ENCODE results near the gene PHF2. TPM values are rescaled to one million over a fixed set of nuclear protein-coding genes. Genes with fewer than 3 reads are reported as not detected.

The PHF2 gene
- total and polyA plus RNA-seq, 2 donors (not counting 1 experiment from before 2014, with no cell fraction given): 11.0 to 28.8 TPM

GRCh38 chr9:93645149-93645889, 68.9 kb downstream of the PHF2 start:
- DNase-seq: no peak
- H3K27me3 ChIP-seq (replicated peaks in 1 of 4; ENCODE audit: control extremely low read depth in 1 of 4, control insufficient read depth in 3 of 4, insufficient read depth in 4 of 4, low read length in 3 of 4): no peaks in the 10 kb centered on the region
- no peak for ATAC-seq (ENCODE audit: low read depth)
- H3K79me2 ChIP-seq (ENCODE audit: control insufficient read depth, insufficient read depth, low read length): peaks cover 3% of the 10 kb centered on the region
- intact Hi-C loops (cut with micrococcal nuclease): no loop called here
- no peak overlapping the region for H3K4me2 ChIP-seq (replicated peaks; ENCODE audit: low read depth, low read length, poor library complexity, severe bottlenecking)
- POLR2A ChIA-PET: no interaction called here
- no peak overlapping the region for H2AFZ ChIP-seq (ENCODE audit: insufficient read depth, low read depth, low read length, poor library complexity, severe bottlenecking)
- H3K27ac Mint-ChIP-seq: no peak overlapping the region
- no peaks in the 10 kb centered on the region for H3K9me3 Mint-ChIP-seq (ENCODE audit: insufficient read depth)
- H3K4me1 ChIP-seq (ENCODE audit: control insufficient read depth in 2 of 2, insufficient read depth in 2 of 2, low read length in 2 of 2): no peaks in the 10 kb centered on the region
- CTCF ChIA-PET: no interaction called here
- no peak overlapping the region for H3K27ac ChIP-seq (ENCODE audit: low read length in 2 of 2)
- no peaks in the 10 kb centered on the region for H3K9me3 ChIP-seq (ENCODE audit: control extremely low read depth in 1 of 3, control insufficient read depth in 2 of 3, insufficient read depth in 1 of 3, low read length in 2 of 3)
- H3K4me3 Mint-ChIP-seq: no peak overlapping the region
- H3K4me1 Mint-ChIP-seq: no peaks in the 10 kb centered on the region
- 94% methylated on average over 28 of the region's 28 CpGs for WGBS (ENCODE audit: insufficient coverage)
- H3K9ac ChIP-seq (ENCODE audit: low read length): no peak overlapping the region
- TF ChIP-seq EZH2 (IDR thresholded peaks at IDR 0.05; ENCODE audit: borderline replicate concordance, insufficient read depth, low read depth, low read length, poor library complexity, severe bottlenecking) (no peak), CTCF (IDR thresholded peaks at IDR 0.05) (no peak)
- H3K27me3 Mint-ChIP-seq: no peaks in the 10 kb centered on the region
- no peak overlapping the region for H3K4me3 ChIP-seq (ENCODE audit: control extremely low read depth in 1 of 5, extremely low read depth in 1 of 5, insufficient read depth in 1 of 5, low read depth in 2 of 5, low read length in 4 of 5)
- no peaks in the 10 kb centered on the region for H4K20me1 ChIP-seq (ENCODE audit: control insufficient read depth, insufficient read depth, low read length, poor library complexity, severe bottlenecking)
- peaks cover 0 to 47% of the 10 kb centered on the region in 2 experiments for H3K36me3 ChIP-seq (replicated peaks in 1 of 2; ENCODE audit: control extremely low read depth in 1 of 2, control insufficient read depth in 1 of 2, extremely low read depth in 1 of 2, insufficient read depth in 2 of 2, low read length in 1 of 2)

GRCh38 chr9:93645921-93646639, 69.7 kb downstream of the PHF2 start:
- WGBS (ENCODE audit: insufficient coverage): 96% methylated on average over 12 of the region's 12 CpGs
- no peak overlapping the region for H3K4me2 ChIP-seq (replicated peaks; ENCODE audit: low read depth, low read length, poor library complexity, severe bottlenecking)
- peaks cover 3% of the 10 kb centered on the region for H3K79me2 ChIP-seq (ENCODE audit: control insufficient read depth, insufficient read depth, low read length)
- TF ChIP-seq EZH2 (IDR thresholded peaks at IDR 0.05; ENCODE audit: borderline replicate concordance, insufficient read depth, low read depth, low read length, poor library complexity, severe bottlenecking) (no peak), CTCF (IDR thresholded peaks at IDR 0.05) (no peak)
- CTCF ChIA-PET: no interaction called here
- POLR2A ChIA-PET: no interaction called here
- H3K27ac ChIP-seq (ENCODE audit: low read length in 2 of 2): no peak overlapping the region
- no peaks in the 10 kb centered on the region for H3K9me3 ChIP-seq (ENCODE audit: control extremely low read depth in 1 of 3, control insufficient read depth in 2 of 3, insufficient read depth in 1 of 3, low read length in 2 of 3)
- H3K4me1 ChIP-seq (ENCODE audit: control insufficient read depth in 2 of 2, insufficient read depth in 2 of 2, low read length in 2 of 2): no peaks in the 10 kb centered on the region
- no peak for ATAC-seq (ENCODE audit: low read depth)
- no peak for DNase-seq
- Mint-ChIP-seq H3K9me3 (ENCODE audit: insufficient read depth) (no peaks in the 10 kb centered on the region), H3K27me3 (no peaks in the 10 kb centered on the region), H3K27ac (no peak overlapping the region), H3K4me3 (no peak overlapping the region), H3K4me1 (no peaks in the 10 kb centered on the region)
- H3K4me3 ChIP-seq (ENCODE audit: control extremely low read depth in 1 of 5, extremely low read depth in 1 of 5, insufficient read depth in 1 of 5, low read depth in 2 of 5, low read length in 4 of 5): no peak overlapping the region
- H4K20me1 ChIP-seq (ENCODE audit: control insufficient read depth, insufficient read depth, low read length, poor library complexity, severe bottlenecking): no peaks in the 10 kb centered on the region
- H3K36me3 ChIP-seq (replicated peaks in 1 of 2; ENCODE audit: control extremely low read depth in 1 of 2, control insufficient read depth in 1 of 2, extremely low read depth in 1 of 2, insufficient read depth in 2 of 2, low read length in 1 of 2): peaks cover 0 to 53% of the 10 kb centered on the region in 2 experiments
- no peak overlapping the region for H2AFZ ChIP-seq (ENCODE audit: insufficient read depth, low read depth, low read length, poor library complexity, severe bottlenecking)
- intact Hi-C loops (cut with micrococcal nuclease): no loop called here
- H3K27me3 ChIP-seq (replicated peaks in 1 of 4; ENCODE audit: control extremely low read depth in 1 of 4, control insufficient read depth in 3 of 4, insufficient read depth in 4 of 4, low read length in 3 of 4): no peaks in the 10 kb centered on the region
- H3K9ac ChIP-seq (ENCODE audit: low read length): no peak overlapping the region
